CD4-positive, alpha-beta T cell treated with Interleukin-4 for 4 hours (primary cell): Measurements from ENCODE around the gene JAM2.
A peak's percentile ranks its signal among the peaks of the same experiment; 100 is the strongest.
"Not testable (repeated sequence)": the region's sequence is repeated elsewhere in the genome, so short reads cannot be mapped to it uniquely, and the experiment has no call there.

Source experiments
- DNase-seq: peaks from one replicate; pipeline ENCODE4 v3.0.0-alpha.2; 2020

JAM2 gene, protein sequence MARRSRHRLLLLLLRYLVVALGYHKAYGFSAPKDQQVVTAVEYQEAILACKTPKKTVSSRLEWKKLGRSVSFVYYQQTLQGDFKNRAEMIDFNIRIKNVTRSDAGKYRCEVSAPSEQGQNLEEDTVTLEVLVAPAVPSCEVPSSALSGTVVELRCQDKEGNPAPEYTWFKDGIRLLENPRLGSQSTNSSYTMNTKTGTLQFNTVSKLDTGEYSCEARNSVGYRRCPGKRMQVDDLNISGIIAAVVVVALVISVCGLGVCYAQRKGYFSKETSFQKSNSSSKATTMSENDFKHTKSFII

DNA sequence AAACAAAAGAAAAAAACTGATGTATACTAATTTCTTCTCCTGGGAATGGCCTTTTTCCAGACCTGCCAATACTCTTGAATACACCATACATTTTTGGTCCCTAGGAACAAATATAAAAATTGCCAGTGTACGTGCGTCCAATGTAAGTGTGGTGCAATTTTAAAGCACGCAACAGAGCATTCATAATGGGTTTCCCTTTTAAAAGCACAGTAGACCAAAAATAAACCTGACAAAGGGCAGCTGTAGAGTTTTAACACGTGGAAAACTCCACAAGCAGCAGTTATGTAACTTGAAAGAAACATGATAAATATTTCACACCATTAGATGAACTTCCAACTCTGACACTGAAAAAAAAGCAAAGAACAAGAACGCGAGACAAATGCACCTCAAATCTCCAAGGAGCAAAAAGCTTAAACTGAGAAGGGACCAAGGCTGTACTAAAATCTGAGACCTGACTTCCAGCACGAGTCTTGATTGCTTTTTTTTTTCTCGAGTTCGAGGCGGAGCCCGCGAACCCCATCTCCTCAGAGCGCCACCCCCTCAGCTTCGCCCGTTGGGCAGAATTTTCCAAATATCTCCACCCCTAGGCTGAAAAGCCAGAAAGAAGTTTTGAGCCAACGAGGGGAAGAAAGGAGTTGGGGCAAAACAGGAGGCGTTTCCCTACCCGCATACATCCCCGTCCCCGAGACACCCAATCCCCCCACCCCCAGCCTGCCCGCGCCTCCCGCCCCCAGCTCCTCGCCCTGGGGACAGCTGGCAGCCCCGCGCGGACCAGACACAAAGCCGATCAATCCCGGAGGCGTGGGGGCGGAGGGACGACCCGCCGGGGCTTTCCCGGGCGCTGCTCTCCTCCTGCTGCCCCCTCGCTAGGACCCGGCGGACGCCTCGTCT lies at the start of gene JAM2:
JAM2 (plus strand) TSS at position 599 of the 891 bp plus-strand sequence. CDS start 564 bp downstream, outside the sequence.
- peak; percentile 5 for DNase-seq

DNA sequence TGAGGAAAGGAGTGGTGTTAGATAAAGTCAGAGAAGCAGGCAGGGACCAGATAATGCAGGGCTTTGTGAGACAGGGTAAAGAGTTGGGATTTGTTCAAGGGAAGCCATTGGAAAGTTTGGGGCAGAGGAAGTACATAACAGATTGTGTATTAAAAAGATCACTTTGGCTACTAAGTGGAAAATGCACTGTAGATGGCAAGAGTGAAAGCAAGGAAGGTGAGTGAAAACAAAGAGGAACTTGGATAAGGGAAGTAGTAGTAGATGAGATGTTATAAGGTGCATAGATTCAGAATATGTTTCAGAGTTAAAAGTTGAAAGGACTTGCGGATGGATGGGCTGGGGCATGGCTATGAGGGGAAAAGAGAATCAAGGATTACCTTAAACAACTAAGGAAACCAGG lies 49.2 kb upstream of the JAM2 start:
- DNase-seq = no peak

DNA sequence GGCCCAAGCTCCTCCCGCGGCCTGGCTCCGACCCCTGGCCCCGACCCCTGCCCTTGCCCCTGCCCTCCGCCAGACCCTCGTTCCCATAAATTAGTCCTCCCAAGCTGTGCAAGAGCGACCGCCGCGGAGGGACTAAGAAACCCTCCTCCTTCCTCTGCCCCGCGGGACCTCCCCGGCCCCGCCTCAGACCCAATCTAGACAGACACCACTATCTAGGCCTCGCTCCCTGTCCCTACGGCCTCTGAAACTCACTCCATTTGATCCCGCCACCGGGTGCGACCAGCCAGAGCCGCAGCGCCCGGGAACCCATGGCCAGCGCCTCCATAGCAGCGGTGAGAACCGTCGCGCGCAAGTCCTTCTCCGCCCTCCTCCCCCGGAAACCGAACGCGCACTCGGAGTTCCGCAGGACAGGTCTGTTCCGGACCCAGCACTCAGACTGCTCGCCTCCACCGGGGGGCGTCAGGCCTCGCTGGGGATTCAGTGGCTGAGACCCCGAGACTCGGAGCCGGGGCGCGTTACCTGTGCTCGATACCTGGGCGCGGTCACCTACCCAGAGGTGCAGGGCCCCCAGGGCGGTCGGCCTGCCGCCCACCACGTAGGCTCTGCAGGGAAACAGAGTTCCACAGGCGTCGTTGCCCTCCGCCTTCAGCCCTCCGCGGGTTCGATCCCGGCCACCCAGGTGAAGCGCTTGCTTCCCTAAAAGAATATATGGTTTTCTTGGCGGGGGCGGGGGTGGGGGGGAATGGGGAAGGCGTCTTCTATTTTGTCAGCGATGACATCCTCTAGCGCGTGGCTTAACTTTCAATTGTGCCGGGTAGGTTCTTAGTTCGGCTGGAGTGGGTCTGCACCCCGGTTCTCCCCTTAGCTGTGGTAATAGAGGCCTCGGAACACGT lies 31.7 kb upstream of the JAM2 start, which contains the start of gene MRPL39:
MRPL39 (minus strand) TSS at position 331 of the 893 bp plus-strand sequence; CDS start at position 325, 6 bp downstream.
- peak; percentile 89 for DNase-seq

DNA sequence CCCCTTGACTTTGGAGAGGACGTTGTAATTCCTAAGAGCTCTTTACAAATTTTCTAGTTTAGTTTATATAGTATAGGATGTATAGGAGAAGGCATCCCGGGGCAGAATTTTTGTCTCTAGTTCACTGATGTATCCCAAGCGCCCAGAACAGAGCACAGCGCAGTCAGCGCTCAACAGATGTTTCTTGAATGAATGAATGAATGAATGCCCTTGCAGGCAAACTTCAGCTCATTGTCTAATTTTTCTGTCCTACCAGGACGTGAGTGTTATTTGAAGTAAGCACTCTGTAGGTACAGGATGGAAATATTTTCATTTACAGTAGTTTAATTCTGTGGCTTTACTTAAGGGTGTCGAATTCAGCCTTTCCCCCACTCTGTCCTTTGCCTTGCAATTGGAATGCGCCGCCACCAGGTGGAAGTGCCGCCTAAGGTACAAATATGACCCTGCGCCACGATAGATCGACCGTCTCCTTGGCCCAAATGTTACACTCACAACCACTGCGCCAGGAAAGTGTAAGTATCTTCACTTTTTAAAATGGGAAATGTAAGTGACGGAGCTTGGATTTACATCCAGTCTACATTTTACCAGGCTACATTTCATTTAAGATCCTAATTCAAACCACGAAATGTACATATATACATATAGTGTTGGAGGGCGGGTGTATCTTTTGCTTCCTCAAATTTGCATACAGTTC lies 30.9 kb upstream of the JAM2 start:
- peak; percentile 86 for DNase-seq

DNA sequence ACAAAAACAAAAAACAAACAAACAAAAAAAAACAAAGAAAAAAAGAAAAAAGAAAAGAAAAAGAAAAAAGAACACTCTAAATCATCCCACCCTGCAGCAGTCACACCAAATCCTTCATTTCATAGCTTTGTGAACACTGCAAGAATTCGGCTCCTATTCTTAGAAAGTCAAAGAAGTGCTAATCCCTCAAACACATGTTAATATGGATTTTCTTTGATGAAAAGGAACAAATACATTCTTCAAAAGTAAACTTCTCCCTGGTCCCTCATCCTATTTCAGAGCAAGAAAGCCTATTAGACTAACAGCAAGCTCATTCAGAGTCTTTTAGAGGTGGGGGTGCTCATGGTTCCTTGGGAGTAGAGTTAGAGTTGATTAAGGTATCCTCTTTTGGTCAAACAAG lies 24.6 kb upstream of the JAM2 start:
- DNase-seq = no peak

DNA sequence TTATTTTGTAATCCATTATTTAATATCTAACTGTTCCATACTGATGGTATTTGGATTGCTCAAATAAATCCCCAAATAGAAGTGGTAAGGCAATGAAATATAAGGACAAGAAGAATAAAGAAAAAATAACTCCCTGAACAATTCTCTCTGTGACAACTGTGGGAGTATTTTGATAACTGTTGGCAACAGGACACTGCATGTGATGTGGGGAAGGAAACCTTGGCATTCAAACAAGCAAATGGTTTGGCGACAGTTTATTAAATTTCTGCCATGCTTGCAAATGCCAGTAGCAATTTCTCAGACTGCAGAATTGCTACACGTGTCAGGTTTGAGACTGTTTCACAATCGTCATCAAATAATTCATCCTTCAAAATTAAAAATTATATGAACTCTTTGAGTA lies 23.2 kb upstream of the JAM2 start:
- DNase-seq = no peak

DNA sequence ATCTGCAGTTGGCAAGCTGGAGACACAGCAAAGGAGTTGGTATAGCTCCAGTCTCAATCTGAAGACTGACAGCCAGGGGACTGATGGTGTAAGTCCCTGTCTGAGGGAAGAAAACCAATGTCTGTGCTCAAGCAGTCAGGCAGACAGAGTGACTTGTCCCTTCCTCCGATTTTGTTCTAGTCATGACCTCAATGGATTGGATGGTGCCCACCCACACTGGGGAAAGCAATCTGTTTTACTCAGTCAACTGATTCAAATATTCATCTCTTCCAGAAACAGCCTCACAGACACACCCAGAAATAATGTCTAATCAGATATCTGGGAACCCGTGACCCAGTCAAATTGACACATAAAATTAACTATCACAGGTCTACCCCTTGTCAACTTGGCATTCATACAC lies 19.9 kb upstream of the JAM2 start:
- no peak for DNase-seq

DNA sequence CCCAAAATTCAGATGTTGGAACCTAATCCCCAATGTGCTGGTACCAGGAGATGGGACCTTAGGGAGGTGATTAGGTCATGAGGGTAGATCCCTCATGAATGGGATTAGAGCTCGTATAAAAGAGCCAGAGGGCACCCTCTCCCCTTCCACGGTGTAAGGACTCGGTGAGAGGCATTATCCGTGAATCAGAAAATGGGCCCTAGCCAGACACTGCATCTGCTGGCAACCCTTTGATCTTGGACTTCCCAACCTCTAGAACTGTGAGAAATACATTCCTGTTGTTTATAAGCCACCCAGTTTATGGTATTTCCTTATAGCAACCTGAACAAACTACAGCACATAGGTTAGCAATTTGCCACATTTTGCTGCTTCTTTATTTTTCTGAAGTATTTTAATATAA lies 14.5 kb upstream of the JAM2 start:
- no peak for DNase-seq

DNA sequence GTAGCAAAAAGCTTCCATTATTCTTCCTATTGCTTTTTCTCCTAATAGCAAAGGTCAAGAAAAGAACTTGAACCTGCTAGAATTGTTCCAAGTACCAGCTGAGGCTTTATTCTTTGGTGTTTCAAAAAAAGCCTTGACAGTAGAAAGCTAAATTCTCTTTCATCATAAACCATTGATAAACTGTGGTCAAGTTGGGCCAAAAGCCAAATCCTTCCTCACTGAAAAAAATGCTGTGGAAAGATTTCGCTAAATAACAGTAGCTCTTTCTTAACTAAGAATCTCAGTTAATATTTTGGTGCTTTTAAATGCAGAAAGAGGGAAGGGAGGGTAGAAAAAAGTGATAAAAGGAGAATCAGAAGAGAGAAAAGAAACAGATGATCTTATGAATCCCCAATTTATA lies 14.0 kb upstream of the JAM2 start:
- no peak for DNase-seq

DNA sequence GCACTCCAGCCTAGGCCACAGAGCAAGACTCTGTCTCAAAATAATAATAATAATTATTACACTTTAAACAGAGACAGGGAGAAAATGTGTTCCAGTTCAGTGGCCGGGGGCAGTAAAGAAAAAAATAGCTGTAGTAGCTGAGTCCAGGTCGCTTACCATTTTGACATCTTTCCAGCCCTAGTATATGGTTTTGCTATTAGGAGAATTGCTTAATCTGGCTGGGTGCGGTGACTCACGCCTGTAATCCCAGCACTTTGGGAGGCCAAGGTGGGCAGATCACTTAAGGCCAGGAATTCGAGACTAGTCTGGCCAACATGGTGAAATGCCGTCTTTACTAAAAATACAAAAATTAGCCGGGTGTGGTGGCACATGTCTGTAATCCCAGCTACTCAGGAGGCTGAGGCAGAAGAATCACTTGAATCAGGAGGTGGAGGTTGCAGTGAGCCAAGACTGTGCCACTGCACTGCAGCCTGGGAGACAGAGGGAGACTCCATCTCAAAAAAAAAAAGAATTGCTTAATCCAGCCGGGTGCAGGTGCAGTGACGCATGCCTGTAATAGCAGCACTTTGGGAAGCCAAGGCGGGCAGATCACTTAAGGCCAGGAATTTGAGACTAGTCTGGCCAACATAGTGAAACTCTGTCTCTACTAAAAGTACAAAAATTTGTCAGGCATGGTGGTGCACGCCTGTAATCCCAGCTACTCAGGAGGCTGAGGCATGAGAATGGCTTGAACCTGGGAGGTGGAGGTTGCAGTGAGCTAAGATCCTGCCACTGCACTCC lies 13.1 kb upstream of the JAM2 start:
- DNase-seq = not testable (repeated sequence)

DNA sequence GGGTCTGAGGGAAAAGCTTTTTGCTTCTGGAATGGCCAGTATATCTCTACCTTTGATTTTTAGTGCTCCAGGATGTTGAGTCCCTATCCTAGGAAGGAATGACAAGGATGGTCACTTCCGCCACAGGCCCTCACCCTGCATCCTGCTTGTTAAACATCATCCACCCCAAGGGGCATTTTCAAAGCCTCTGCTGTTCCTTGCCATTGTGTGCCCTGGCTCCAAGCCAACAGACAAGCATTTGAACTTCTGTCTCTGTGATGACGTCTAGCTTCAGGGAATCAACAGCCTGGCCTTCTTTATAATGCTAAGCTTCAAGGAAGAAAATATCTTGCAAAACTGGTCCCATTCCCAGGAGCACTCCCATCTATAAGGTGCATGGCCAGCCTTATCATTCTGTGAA lies 12.3 kb upstream of the JAM2 start:
- DNase-seq = no peak

DNA sequence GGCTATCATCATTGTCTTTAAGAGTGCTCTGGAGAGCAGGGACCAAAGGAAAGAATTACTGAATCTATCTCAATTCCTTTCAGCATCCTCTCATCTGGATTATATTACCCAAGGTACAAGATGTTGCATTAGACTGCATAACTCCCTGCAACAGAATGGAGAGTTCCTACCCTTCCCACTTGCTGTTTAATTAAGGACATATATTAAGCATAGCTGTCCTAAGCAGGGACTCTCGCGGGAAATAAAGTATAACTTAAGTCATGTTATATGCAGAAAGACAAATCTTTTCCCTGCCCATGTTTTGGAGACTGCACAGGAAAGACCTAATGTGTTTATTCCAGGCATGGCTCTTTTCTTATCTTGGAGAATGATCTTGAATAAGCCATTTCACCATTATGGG lies 6.8 kb upstream of the JAM2 start:
- no peak for DNase-seq

DNA sequence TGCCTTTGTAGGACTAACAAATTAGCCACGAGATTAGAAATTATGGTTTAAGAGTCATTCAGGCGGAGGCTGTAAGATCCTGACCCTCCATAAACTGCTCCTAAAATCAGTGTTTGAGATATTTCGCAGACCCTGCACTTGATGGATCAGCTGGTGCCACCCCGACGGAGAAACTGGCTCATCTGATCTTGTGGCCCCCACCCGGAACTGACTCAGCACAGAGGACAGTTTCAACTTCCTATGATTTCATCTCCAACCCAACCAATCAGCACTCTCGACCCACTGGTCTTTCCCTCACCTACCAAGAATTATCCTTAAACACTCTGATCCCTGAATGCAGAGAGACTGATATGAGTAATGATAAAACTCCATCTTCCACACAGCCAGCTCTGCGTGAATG lies 3.7 kb upstream of the JAM2 start:
- no peak for DNase-seq

DNA sequence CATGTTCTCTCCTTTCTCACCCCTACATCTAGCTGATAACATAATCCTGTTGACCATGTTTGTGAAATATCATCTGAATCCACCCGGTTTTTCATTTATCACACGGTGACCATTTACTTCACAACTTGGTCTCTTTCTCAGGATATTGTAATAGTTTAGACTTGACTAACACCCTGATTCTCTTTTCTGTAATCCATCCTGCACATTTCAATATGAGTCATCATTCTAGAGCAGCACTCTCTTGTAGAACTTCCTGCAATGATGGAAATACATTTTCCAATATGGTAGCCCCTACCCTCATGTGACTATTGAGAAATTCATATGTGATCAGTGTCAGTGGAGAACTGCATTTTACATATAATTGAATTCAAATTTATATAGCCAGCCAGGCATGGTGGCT lies 2.3 kb upstream of the JAM2 start:
- DNase-seq = no peak

DNA sequence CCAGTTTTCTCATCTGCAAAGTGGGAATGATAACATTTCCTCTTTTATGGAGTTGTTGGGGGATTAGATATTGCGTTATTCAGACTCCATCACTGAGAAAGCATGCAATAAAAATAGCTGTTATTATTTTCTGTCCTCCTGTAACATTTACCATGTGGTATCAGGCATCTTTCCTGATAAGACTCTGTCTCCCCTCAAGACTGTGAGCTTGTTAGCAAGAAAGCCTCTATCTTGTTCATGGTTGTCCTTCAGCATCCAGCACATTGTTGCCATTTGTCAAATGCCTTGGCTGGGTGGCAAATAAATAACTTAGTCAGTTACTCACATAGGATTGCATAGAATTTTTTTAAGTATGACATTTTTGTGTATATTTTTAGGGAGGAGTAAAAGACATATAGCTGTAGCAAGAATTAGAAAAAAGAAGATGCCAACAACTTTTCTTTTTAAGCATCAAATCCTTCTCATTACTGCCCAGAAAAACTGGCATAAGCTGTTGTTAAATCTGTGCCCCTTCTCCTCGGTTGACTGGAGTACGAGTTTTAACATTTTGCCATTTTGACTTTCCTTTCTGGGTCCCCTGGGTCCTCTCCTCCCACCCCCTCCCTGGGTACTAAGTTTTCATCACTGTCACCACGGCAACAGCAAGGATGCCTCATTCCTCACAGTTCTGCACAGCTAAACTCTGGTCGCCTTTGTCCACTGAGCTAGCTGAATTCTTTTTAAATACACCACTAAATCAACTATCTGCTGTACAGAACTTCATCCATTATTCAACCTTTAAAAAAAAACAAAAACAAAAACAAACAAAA lies 1.0 kb upstream of the JAM2 start:
- DNase-seq = no peak

DNA sequence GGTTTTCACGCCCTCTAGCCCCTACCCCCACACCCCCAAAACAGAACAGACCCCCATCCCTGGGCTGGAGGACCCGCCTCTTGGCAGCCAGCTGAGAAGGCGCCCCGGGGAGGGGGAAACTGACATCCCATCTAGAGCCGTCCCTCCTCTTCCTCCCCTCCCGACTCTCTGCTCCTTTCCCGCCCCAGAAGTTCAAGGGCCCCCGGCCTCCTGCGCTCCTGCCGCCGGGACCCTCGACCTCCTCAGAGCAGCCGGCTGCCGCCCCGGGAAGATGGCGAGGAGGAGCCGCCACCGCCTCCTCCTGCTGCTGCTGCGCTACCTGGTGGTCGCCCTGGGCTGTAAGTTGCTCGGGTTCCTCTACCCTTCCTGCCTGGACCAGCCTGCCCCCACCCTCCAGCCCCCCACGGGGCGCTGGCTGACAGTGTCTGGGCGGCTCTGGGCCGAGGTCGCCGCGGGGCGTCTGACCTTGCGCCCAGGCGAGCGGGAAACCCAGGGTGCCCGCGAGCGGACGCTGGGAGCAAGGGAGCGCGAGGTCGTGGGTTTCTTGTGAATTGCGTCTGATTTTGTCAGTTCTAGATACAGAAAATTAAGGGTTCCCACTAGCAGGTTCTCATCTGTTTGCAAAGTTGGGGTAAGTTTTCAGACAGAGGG lies 618 bp downstream of the JAM2 start:
- DNase-seq = peak; percentile 34

DNA sequence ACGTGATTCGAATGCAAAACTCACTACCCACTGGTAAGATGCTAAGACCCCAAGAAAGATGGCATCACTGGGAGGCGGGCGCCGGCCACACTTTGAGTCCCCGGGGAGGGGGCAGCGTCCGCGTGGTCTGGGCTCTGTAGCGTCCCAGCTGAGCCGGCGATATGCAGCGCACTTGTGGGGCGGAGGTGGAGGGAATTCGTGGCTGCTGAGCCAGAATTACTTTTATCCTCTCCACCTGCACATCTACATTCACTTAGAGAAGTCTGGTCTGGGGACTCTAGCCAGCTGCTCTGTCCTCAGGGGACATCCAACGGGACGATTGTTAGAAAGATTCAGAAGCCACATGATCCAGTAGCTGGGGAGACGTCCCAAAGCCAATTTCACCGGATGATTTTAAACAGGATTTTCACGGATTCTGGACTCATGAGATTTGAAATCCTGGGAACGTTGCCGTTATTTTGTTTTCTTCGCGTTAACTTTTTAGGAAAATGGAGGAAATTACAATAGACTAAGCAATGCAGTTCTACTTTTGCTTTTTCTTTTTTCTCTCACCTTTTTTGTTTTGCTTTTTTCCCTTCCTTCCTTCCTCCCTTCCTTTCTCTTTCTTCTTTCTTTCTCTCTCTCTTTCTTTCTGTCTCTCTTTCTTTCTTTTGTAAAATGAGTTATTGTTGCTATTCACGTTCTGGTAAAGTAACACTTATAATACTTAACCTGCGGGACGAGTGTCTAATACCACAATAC lies 1.3 kb downstream of the JAM2 start:
- DNase-seq = no peak

DNA sequence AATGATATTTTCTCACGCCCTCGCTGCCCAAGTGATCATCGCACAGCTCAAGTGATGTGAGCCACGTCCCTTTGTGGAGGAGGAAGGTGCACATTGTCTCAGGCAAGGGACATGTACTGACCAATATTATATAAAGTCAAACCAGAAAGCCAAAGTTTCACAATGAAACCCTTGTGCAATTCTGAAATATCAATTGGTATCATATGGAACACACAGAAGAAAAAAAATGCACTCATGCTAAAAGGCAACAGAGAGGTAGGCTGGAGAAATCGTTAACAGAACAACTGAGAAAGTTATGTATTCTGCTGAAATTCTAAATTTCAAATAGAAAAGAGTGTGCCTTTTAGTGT lies 1.9 kb downstream of the JAM2 start:
- DNase-seq = no peak

DNA sequence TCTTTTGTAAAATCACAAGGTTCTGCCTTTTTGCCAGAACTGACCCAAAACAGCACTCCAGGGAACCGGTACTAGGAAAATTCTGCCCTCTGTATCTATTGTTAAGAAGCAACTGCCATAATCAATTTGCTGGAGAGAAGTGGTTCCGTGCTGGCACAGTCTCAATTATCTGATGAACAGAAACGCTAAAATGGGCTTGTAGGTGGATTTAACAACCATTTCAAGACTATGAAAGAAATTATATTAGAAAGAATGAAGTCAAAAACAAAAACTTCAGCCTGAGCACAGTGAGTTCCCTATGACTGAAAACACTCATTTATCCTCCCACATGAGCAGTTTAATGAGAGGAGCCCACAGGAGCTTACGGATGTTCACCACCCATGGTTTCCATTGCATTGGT lies 4.4 kb downstream of the JAM2 start:
- no peak for DNase-seq

DNA sequence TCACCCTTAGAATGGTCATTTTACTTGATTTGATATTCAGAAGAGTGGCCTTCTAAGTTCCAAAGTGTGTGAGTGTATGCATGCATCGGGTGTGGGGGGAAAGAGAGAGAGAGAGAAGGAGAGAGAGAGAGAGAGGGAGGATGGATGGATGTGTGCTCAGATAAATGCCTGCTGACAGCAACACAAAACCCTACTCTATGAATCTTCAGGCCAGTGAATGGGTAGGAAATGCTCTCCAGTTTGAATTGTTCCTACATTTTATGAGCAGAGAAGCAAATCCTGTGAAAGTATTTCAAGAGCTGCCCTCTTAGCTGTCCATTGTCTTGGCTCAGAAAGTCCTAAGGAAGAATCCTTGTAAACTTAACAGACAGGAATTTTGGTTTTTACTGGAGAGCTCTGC lies 7.4 kb downstream of the JAM2 start:
- no peak for DNase-seq
